Stimulated activated CD4-positive, alpha-beta T cell treated with anti-CD3 and anti-CD28 coated beads, Interleukin-2, amount 100 ng/mL, for 4 hours (primary cell): ENCODE measurements around the gene FRMD4A.

Experiments used
- DNase-seq: peaks from one replicate; pipeline ENCODE4 v3.0.0-alpha.2; 2020; ENCODE audit warnings: low read depth

Gene FRMD4A

DNA sequence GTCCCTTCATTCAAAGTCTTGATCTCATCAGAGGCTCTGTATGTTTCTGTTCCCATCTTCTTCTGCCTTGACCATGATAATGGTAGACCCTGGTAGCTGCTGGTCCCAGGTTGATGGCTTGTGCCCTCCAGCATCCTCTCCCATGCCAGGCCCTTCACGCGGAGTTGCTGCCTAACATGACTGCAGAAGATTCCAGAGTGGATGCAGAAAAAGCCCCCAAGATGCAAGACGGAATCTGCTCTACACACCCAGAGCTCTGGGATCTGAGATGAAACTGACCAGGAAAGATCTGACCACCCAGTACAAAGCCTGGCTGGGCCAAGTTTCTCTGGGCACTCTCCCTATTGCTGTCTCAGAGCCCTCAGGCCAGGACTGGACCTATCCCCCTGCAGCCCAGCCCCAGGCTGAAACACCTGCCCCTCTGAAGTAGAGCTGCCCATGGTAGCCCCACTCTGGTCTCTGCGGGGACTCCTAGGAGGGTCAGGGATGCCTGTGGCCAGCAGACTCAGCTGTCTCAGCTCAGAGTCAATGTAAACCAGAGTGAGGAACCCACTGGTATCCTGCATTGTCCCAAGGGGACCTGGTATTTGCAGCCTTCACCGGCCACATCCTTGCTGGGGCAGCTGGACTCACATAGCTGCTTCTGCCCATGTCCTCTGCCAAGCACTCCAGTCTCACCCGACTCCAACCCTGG lies 9.5 kb upstream of the FRMD4A start:
- no peak for DNase-seq

DNA sequence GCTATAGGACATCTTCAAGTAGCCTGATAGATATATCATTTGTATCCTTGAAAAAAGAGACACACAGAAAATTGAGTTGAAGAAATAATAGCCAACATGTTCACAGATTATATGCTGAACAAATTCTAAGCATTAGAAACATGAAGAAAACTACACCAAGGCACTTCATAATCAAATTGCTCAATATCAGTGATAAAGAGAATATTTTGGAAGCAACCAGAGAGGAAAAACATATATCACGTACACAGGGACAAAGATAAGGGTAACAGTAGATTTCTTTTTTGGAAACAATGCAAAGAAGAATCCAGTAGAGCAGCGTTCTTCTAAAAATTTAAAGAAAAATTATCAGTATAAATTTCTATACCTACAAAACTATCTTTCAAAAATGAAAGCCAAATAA lies 6.0 kb upstream of the FRMD4A start:
- DNase-seq: no peak

DNA sequence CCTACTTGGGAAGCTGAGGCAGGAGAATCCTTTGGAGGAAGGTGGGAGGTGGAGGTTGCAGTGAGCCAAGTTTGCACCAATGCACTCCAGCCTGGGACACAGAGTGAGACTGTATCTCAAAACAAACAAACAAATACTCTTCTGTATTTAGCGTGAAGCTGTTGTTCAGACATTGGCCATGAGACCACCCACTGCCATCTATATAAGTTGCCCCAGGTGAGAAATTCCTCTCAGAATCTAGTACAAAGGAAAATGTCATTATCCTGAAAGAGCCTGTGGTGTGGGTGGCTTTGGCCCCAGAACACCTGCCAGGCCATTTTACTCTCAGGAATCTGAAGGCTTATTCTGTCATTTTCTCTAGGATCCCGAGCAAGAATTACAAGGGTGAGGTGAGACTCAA lies 4.0 kb upstream of the FRMD4A start:
- no peak for DNase-seq

DNA sequence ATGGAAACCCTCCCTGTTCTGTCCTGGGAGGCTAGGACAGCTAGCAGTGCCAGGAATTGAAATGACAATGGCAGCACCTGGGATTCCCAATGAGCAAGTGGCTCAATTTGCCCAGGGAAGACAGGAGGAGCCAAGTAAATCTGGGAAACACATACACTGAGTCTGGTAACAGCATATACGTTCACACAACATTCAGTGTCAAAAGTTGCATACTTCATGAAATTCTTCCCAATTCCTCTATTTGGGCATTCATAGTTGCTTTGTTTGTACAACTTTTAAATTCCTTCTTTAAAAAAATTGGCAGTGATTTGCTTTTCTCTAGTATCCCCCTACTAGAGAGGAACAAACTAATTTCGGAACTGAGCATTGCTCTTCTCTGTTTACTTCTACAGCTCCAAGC lies 2.9 kb upstream of the FRMD4A start:
- no peak for DNase-seq

DNA sequence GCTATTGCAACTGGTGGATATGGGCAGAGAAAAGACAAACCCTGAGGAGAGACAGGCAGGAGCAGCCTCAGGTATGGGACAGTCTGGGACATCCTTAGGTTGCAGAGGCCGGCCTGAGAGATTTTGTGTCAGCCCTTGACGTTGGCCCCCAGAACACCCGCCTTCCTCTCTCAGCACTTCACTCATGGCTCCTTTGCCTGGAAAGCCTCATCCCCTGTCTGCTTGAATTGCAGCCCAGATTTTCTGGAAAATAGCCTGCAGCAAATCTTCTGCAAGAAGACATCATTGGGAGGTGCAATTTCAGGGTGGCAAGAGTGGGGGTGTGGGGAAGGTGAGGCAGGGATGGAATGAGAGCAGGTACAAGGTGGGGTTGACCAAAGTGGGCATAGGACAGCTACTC lies 2.2 kb upstream of the FRMD4A start:
- DNase-seq: no peak

DNA sequence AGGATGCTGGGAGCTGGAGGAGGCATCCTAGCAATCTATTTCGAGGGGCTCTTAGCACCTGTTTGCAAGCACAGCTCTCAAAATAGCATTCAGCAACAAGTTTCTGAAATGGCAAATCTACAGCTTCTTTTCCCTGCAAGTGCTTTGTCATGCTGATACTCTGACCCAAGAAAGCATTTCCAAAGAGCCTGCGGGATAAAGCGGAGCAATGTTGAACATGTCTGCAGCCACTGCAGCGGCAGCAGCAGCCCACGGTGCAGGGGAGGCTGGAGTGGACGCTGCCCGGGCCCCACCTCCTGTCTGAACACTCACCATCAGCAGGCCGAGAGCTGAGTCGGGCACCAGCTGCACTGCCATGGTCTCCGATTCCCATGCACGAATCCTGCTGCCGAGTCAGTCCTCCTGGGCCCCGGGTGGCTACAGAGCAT lies 964 bp downstream of the FRMD4A start:
- no peak for DNase-seq

DNA sequence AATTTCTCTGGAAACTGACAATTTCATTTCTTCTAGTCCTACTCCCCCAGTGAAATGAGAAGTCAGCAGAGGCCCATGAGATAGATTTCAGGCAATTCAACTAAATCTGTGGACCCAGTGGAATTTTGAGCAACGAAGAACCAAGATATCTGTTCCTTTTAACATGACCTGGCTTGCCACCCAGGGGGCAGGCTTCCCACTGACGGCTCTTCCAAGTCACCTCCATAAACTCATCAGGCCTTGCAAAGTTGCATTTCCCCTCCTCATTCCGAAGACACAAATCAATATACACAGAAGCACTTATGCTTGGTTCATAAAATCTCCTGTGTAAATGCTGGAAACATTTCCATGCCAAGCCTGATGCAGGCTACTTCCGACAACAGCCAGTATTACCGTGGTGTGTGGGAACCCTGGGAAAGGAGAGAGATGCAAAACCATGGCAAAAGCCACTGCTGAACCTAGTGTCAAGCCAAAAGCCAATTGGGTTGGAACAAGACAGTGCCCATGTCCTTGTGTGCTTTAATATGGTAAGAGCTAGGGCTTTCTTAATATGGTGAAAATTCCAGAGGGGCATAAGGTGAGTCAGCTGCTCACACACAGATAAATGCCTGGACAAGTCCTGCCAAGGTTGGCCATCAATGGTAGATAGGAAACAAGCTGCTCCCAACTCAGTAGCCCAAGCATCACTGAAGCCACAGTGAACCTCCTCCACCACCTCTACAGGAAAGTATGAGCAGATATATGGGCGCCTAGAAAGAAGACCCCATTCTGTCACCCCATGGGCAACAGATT lies 1.6 kb downstream of the FRMD4A start:
- DNase-seq: no peak

DNA sequence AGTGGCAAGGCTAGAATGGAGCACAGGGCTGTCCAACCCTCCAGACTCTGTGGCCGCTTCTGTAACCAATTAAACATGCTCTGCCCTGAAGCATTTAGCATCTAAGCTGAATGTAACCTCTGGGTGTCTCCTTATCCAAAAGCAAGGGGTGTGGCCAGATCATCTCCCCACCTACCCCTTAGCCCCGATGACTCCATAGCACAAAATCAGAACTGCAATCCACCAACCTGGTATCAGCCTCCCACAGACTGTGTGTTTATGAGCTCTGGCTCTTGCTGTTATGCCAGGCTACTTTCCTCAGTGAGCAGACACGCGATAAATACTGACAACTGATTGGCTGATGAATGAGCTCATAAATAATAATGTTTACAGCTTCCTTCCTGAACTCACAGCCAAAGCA lies 3.2 kb downstream of the FRMD4A start:
- DNase-seq: no peak

DNA sequence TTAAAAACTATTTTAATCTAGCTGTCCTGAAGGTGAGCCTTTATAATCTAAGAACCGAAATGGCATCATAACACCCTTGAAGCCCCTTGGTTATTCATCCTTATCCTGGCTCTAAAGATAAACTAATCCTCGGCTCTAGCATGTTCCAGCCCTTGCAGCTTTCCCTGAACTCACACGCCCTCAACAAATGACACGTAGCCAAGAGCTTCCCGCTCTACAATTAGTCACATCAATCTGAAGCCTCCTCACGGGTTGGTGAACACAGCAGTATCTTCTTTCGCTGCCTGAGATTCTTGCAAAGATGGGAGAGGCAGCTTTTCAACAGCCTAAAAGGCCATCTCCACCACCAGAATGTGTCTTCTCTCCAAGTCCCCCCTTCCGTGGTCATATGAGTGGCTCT lies 4.1 kb downstream of the FRMD4A start:
- DNase-seq: no peak

DNA sequence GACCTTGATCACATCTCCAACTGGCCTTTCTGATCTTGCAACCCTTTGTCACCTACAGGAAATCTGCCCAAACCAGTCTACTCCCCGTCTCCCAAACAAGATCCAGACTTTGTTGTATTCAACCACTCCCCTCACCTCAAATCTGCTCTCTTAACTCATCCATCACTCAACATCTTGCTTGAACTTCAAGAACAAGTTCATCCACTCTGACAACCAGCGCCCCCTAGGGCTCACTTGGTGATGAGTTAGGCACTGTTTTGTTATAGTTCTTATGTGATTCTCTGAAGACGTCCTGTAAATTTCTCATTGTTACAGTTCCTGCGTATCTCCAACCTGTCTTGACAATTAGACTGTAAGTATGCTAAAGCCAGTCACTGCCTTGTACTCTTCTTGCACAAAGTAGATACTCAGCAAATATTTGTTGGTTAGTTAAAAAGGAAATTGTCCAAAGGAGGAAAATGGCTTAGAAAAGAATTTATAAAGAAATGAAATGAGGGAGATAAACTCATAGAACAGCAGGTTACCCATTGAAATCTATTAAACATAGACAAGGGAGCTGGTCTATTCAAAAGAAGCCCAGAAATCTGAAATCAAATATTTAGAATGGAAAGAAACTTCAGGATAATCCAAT lies 5.3 kb downstream of the FRMD4A start:
- peak; percentile 16 for DNase-seq

DNA sequence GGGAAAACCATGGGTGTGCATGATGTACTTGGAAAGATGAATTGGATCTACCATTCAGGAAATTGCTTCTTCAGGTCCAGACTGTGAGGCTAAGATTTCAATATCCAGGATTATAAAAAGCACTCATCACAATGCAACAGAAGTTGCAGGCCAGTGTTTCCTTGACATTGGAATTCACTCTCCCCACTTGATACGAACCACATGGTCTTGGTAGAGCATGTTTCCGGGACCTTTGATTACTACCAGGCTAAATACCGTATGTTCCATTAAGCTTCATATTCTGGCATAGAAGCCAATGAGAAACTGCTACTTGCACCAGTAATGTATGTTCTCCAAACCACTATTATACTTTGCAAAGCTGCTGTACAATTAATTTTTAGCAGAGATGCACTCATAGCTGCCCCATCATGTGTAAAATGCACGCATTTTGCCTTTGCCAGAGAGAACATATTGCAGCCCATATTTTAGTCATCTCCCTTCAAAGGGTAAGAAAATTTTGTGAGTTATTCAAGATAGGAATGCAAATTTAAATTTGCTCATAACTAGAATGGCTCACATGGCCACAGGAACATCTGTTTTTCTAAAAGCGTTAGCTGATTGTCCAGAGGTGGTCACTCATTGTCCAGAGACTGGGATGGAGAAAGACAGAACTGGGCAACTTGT lies 8.1 kb downstream of the FRMD4A start:
- DNase-seq: no peak

DNA sequence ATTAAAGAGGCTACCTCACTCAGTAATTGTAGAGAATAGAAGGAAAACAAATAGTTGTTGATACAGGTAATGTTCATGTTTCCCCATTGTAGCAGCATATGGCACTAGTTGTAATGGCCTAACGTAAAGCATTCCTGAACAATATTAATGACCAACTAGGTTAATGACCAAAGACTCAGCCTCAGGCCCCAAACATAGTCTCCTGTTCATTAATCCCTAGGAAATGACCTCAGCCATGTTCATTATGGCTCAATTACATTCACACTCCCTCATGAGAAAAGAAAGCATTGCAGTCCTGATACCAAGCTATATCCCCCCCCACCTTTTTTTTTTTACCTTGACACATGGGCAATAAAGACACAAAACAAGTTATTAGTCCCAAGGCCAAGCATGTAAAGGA lies 12.7 kb downstream of the FRMD4A start:
- DNase-seq: no peak

DNA sequence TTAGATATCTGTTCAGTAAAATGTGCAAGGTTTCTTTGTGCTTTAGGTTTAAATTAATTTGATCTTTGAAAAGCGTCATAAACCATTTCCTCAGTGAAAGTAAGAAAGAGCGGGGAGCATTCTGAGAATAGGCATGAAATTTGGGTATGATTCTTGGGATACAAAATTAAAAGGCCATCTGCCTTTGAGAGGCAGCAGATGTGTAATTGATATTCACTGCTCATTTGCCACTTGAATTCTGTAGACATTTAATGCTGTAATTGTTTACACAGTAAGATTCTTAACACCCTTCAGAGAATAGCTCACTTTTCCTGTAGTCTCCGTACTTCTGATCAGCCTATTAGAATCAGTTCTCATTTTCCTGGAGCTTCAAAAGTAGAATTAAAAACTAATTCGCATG lies 18.7 kb downstream of the FRMD4A start:
- DNase-seq: no peak

DNA sequence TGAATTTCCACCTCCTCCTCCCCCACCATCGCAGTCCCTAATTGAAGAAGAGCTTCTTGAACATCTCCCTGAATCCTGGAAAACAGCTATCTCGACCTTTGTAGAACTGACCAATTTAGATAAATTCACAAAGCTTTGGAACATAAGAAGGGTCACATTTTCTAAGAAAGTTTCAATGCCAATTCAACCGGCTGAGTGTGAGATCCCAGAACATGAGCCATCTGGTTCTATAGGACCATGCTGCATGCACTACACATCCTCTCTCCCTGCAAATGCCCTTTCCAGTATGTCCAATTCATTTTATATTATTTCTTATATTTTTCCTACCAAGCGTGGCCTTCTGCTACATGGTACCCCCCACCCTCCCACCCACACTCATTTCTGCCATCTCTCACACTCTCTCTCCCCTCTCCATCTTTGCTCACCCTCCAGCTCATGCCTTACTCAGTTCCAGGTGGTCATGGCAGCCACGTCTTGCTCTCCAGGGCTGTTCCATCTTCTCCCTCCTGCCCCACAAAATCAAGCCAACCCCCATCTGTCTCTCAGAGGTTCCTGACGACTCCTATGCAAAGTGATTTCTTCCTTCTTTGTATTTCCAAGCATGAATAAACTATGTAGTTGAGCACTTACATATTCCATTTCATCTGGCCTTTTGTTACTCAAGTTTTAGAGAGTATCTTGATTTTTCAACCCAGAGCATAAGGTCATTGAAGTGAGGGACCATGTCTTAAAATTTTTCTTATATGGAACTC lies 19.3 kb downstream of the FRMD4A start:
- DNase-seq: no peak

DNA sequence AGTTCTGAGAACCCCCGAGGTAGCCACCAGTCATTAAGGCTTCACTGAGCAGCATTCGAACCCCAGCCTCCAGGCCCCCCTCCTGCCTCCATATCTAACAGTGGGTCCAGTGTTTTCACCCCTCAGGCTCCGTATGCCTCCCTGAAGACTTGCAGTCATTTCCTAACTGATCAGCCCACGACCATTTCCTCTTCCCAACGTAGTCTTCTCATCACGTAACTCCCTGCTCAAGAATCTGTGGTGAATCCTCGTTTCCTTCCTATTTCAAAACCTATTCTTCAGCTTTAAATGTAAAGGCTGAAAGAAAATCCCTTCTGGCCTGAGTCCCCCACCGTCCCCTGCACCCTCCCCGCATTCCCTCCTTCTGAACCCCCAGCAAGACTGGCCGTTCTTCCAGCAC lies 21.1 kb downstream of the FRMD4A start:
- no peak for DNase-seq

DNA sequence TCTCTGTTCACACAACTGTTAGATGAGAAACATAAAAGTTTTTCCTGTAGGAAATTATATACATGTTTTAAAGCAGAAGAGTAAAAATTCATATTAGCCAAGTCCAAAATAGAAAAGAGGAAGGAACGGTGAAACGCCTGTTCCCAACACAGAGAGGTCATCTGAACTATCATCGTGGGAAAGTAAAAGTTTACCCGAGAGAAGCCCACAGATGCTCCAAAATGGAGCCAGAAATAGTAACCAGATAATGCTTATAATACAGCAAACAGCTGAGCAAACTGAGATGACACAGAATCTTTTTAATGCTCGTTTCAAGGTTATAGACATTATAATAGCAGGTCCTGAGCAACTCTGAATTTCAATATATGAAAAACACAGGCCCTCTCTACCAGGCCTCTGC lies 24.5 kb downstream of the FRMD4A start:
- DNase-seq: no peak

DNA sequence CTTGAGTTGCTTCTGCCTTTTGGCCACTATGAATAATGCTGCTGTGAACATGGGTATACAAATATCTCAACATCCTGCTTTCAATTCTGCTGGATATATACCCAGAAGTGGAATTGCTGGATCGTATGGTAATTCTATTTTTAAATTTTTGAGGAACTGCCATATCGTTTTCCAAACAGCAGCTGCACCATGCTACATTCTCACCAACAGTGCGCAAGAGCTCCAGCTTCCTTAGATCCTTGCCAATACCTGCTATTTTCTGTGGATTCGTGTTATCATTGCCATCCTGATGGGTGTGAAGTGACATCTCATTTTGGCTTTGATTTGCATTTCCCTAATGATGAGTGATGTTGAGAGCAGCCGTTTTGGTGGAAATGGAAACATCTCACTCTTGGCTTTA lies 26.7 kb downstream of the FRMD4A start:
- no peak for DNase-seq

DNA sequence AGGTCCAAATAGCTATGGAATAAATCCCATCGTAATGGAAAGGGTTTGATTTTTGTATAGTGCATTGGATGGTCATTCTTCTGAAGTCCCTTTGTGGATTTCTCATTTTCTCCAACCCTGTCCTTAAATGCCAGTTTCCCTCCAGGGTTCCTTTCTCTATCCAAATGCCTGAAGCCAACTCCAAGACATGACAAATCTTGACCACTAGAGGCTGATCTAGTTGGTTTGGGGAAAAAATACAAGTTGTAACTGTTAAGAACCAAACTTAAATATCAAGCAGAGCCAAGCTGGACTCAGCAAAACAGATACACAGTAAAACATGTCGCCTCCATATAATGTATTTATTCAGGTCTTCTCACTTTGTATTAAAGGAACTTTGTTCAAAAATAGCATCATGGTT lies 28.7 kb downstream of the FRMD4A start:
- no peak for DNase-seq

DNA sequence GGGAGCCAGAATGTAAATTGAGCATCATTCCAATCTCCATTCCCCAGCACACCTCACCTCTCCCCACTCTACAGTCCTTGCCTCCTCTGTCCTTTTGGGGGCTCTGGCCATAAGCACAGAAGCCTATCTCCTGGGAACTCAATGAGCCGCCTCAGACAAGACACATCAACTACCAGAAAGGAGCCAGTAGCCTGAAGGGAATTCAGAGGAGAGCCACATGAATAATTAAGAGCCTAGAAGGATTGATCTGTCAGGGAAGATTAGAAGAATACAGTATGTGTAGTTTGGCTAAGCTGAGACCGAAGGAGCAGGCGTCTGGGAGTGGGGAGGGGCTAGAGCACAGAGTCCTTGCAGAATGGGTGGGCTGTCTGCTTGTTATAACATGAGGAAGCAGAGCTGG lies 31.2 kb downstream of the FRMD4A start:
- no peak for DNase-seq

DNA sequence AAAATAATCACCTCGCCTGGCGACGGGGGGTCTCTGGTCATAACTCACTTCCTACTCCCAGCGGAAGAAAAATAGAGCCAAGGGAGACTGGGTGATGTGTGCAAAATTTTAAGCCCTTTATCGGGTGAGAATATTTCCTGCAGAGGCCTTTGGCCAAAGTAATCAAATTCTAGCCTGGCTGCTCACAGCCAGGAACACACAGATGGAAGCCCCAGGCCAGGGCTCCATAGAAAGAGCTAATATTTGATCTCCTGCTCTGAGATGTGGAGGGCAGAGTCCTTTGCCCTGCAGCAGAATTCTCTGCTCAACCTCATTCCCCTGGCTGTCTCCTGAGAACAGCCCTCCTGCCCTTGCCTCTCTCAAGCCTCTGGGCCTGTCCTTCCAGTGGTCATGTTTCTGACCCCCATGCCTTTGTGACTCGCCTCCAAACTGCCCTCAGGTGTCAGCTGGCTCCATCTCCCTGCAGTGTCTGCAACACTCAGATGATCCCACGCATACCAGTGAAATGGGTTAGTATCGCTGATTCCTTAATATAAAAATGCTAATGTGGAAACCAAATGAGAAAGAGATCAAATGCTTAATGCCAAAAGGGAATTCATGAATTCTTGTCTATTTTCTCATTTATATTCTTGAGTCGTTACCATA lies 34.5 kb downstream of the FRMD4A start:
- DNase-seq: no peak

DNA sequence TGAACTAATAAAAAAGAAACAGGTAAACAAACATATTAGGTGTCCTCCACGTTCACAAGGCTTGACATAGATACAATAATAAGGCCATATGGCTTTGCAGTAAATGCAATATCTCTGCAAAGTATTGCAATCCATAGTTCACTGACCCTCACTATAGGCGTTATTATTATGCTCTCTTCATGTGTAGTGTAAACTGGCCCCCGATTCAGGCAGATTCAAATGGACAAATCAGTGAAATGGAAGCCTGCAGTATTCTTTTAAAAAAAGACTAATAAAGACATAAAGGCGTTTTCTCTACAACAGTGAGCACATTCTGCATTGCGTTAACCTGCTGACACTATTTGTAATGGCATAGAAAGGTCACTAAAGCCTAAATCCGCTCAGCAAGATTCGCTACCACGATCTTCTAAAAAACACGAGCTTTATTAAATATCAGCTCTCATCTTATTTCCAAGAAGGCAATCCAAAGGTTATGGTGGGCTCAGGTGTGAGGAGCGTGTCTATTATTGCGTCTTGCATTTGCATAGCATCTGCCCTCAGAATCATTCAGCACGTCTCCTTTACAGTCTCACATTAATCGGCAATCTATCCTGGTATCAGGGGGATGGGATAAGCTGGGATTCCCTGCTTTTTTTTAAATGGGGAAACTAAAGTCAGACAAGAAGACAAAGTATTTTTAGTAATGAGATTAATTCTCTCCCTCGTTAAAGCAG lies 36.2 kb downstream of the FRMD4A start:
- DNase-seq: no peak
